Stimulated activated CD4-positive, alpha-beta T cell treated with anti-CD3 and anti-CD28 coated beads, Interleukin-15, amount 100 ng/mL, for 48 hours (primary cell): Measurements from ENCODE around the gene SDK1.
"Not testable (repeated sequence)": the region's sequence is repeated elsewhere in the genome, so short reads cannot be mapped to it uniquely, and the experiment has no call there.

Source experiments
- DNase-seq, 2 donors: peaks; one replicate each; pipeline ENCODE4 v3.0.0-alpha.2; 2020; ENCODE audit warnings: low read depth in 2 of 2

The SDK1 gene

GRCh38 chr7:4072161-4072925 is 771.3 kb downstream of the SDK1 start:
- no peak for DNase-seq

DNA sequence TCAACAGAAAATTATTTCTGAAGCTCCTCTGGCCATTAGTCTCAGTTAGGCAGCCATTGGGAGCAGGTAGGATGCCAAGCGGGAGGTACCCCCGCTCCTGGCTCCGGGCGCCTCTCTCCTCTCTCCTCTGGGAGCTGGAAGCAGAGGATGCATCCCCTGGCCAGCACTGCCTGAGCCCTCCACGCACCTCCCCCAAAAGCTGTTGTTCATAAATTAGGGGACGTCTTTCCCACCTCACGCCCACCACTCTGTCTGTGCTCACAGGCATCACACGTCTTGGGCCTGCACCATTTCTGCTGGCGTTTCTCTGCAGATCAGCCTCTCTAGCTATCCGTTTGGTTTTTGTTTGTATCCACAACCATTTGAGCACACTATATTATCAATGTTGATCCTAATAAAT is 772.0 kb downstream of the SDK1 start:
- no peak for DNase-seq

GRCh38 chr7:4073750-4074149 is 772.7 kb downstream of the SDK1 start:
- DNase-seq = no peak

DNA sequence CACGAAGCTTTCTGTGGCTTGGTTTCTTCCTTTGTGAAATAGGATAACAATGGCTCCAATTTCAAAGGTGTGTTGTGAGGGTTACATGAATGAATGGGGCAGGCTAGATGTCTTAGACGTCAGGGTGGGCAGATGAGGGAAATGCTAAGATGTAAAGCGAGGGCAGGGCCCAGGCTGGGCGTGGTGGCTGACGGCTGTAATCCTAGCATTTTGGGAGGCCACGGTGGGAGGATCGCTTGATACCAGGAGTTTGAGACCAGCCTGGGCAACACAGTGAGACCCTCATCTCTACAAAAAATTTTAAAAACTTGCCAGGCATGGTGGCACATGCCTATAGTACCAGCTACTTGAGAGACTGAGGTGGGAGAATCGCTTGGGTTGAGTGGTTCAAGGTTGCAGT is 773.4 kb downstream of the SDK1 start:
- no peak for DNase-seq

DNA sequence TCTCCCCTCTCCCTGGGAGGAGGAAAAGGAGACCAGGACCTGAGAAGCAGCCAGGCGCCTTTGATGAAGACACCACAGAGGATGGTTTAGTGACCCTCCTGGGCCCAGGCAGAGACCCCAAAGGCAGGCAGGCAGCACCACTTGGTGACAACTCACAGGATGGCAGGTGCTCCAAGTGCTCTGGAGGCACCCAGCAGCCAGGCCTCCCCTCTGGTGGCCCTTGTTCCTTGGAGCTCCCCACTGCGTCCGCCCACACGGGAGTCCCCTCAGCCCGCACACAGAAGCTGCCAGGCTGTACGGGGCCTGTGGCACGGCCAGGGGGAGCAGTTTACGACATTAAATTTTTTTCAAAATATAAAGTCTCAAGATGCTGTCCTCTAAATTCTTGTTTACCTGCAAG is 773.9 kb downstream of the SDK1 start:
- DNase-seq = no peak

GRCh38 chr7:4076701-4077294 is 775.7 kb downstream of the SDK1 start:
- no peak for DNase-seq

- DNase-seq = no peak
These were observed 776.9 kb downstream of the SDK1 start for GRCh38 chr7:4077980-4078379.

DNA sequence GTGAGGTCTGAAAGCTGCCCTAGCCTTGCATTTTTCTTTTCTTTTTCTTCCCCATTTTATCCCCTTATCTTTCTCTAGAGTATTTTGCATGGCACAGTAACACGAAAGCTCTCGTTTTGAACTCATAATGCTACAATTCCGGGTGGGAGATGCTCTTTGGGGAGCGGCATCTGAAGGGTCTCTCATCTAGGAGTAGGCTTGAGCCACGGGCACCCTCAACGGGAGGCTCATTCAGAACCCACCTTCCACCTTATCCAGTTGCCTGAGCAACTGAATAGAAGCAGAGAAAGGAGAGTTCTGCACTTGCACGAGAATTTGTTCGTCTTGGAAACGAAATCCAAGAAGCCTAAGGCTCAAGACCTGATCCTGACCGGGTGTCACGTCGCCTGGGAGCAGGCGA is 777.5 kb downstream of the SDK1 start:
- no peak for DNase-seq

GRCh38 chr7:4079366-4079765 is 778.3 kb downstream of the SDK1 start:
- DNase-seq = no peak

GRCh38 chr7:4079956-4080355 is 778.9 kb downstream of the SDK1 start:
- no peak for DNase-seq

DNA sequence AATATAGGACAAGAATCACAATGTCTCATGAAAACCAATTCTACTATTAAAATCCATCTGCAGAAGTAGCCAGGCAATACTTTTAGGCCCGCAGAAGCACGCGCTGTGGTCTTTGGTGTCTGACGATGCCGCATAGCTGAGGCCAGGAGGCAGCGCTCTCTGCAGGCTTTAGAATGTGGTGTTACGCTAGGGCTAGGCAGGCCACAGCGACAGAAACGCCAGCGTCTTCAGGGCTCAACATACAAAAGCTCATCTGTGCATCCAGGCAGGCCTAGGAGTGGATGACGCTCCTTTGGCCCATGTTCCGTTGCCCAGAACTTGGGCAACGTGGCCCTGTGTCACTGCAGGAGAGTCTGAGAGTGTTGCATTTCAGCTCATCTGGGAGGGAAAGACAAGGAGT is 779.9 kb downstream of the SDK1 start:
- no peak for DNase-seq

- DNase-seq = no peak
These were observed 782.5 kb downstream of the SDK1 start for GRCh38 chr7:4083513-4083912.

DNA sequence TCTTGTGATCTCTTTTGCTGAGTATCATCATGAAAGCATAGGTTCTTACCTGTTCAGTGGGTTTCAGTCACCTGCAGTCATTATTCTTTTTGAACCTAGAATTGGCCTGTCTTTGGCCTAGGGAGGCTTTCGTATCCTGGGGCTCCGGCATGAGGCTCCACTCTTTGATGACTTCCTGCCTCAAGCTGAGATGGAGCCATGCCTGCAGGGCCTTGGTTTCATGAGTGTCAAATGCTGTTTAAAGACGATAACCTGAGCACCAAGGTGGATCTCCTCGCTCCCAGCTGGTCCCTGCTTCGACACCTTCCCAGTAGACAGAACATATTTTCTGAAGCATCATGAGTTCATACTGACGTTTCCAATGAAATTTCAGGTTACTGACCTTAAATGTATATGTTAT is 783.2 kb downstream of the SDK1 start:
- DNase-seq = no peak

GRCh38 chr7:4085937-4086691 is 785.1 kb downstream of the SDK1 start:
- no peak for DNase-seq

DNA sequence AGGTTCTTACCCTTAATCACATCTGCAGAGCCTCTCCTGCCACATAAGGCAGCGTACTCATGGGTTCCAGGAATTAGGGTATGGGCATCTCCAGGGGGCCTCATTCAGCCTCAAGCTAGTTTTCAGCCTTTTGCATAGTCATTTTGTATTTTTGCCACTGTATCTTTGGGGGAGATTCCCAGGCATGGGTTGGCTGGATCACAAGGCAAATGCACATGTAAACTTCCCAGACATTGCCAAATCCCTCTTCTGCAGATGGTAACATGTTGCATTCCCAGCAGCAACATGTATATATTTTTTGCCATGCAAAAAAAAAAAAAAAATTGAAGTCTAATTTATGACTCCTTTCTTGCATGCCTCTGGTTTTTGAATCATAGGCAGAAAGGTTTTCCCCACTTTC is 785.7 kb downstream of the SDK1 start:
- no peak for DNase-seq

- no peak for DNase-seq
These were observed 790.7 kb downstream of the SDK1 start for GRCh38 chr7:4091767-4092166.

- no peak for DNase-seq
These were observed 792.0 kb downstream of the SDK1 start for GRCh38 chr7:4093035-4093434.

DNA sequence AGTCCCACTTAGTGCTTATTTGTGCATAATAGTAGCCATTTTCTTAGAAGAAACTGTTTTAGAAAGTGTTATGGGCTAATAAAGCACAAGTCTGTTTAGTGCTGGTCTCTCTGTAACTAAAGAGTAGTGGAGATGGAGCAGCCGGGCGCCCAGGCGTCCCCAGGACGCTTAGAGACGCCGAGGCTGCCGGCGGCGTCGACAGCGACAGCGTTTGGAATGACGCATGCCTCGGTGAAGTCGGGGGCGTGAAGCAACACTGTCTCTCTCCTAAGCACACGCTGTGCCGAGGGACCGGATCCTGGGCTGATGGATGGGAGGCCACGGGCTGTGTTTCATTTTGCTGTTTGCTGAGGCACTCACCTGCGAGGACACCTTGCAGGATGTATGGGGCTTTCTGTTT is 792.4 kb downstream of the SDK1 start:
- no peak for DNase-seq

GRCh38 chr7:4094158-4094557 is 793.1 kb downstream of the SDK1 start:
- DNase-seq = not testable (repeated sequence)

DNA sequence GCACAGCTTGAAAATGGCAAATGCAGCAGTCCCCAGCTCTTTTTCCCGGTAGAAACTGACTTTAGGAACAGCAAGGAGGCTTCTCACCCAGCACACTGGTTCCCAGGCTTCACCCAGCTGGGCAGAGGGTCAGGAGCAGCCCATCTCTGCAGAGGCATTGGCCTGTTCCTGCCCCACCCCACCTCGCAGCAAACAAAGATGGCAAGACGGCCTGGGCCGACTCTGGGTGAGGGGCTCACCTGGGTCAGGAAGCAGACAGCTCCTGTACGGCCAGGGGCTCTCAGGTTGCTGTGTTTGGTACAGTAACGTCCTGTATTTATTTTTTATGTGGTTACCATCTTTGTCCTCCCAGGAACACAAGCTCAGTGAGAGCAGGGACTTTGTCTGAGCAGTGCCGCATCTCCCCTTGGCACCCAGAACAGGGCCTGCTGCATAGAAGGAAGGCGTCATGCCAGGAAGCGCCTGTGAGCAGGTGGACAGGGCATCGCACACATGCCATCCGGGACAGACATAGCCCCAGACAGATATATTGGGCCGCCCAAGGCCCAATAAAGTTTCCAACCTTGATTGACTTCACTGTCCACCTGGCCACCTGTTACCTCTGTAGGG is 796.1 kb downstream of the SDK1 start:
- DNase-seq = no peak

DNA sequence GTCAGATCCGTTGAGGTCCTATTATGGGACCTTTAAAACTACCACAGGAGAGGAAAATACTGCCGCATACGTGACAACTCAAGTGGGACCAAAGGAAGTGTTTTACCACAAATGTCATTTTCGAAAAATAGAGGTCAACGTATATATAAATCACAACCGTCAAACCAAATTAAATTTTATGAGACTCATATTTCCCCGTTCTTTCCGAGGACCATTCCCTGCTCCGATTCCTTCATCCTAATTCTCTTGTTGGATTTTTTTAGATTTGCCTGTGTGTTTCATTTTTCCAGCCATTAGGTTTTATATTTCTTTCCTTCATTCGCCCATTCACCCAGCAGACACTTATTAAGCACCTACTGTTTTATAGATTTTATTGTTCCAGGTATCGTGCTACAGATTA is 797.1 kb downstream of the SDK1 start:
- no peak for DNase-seq

DNA sequence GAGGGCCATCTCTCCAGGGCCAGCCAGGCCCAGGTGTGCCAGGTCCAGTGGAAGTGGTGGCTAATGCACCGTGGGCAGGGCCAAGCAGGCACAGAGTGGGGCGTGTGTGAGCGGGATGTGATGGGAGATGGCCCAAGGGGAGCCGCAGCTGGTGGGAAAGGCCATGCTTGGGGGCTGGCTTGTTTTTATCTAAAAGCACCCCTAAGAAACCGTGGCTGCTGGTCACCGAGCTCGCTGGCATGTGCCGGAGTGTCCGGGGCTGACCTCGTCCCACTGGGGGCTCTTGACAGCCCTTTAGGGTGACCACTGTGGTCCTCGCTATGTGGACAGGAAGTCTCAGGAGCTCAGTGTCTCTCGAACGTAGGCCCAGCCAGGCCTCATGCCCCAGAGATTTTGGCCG is 798.6 kb downstream of the SDK1 start:
- DNase-seq = no peak

- no peak for DNase-seq
These were observed 799.1 kb downstream of the SDK1 start for GRCh38 chr7:4100148-4100547.
